T-helper 17 cell (primary cell): Measurements from ENCODE around the gene LPP. TPM values are rescaled to one million over a fixed set of nuclear protein-coding genes. Genes with fewer than 3 reads are reported as not detected.

ENCODE experiments used
- ATAC-seq: fragments of 150-1000 bp; cut with Tn5 transposase; 2 replicates; pipeline ENCODE4 v1.10.0; 2021; ENCODE audit warnings: mild to moderate bottlenecking, moderate library complexity
- DNase-seq, 3 donors: peaks; one replicate each; pipeline versions ENCODE4 v3.0.0 to v3.0.0-alpha.2; 2020 to 2021
- H3K9me3 ChIP-seq: one replicate; pipeline ENCODE4 v1.7.0; 2013; ENCODE audit warnings: low read length, mild to moderate bottlenecking; ENCODE audit not compliant: control insufficient read depth, poor library complexity, severe bottlenecking
- H3K27ac Mint-ChIP-seq: one replicate; pipeline ENCODE4 v1.8.0; 2022; ENCODE audit warnings: mild to moderate bottlenecking, moderate library complexity, mixed read lengths
- H3K27me3 Mint-ChIP-seq: one replicate; pipeline ENCODE4 v1.8.0; 2022; ENCODE audit warnings: mixed read lengths
- H3K36me3 Mint-ChIP-seq: one replicate; pipeline ENCODE4 v1.8.0; 2022; ENCODE audit warnings: low read depth, mixed read lengths
- H3K4me1 Mint-ChIP-seq: one replicate; pipeline ENCODE4 v1.8.0; 2022; ENCODE audit warnings: mild to moderate bottlenecking, mixed read lengths
- H3K4me3 Mint-ChIP-seq: one replicate; pipeline ENCODE4 v1.8.0; 2022; ENCODE audit warnings: mild to moderate bottlenecking, moderate library complexity, mixed read lengths
- total RNA-seq, 4 donors: library from RNA in 2 of 4; stranded (reverse) in 2 of 4; gene quantifications; one replicate each; pipeline ENCODE4 v1.2.3 and lab custom pipeline; 2022 to 2026

The LPP gene
- total RNA-seq, 2 donors from 2014 or later: 81.0 to 94.2 TPM

DNA sequence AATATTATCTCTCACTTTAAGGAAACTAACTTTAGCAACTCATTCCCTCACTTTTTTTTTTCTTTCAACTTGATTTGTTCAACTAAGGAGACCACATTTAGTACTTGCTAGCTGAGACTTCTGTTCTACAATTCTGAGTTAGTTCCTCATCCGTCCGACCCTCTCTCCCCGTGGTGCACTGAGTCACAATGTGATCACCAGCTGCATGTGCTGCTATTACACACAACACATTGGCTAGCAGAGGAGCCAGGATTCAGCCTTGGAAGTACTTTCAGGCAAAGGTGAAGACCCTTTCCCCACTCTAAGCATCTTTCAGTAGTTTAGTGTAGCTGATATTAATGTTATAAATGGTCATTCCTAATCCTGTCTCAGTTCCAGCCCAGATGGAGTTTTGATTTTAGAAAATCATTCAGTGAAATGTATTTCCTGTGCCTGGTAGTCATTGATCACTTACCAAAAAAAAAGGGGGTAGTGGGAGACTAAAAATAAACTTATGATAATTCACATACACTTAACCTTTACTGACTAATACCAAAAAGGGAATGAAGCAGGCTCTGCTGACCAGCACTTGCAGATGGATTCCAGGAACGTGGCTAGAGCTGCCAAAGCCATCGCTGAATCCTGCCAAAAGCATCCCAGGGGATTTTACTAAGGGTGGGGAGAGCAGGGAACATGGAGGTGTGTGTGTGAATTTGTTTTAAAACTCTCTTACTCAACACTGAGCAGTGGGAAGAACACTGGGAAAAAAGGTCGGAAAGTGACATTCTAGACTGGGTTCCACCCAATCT, 424.8 kb downstream of the LPP start:
- H3K27ac Mint-ChIP-seq: peak overlapping the region; percentile 24
- ATAC-seq: no peak
- no peak overlapping the region for H3K4me3 Mint-ChIP-seq

GRCh38 chr3:188580223-188580622, 426.3 kb downstream of the LPP start:
- no peak for DNase-seq
- H3K4me3 Mint-ChIP-seq: no peak overlapping the region
- H3K27ac Mint-ChIP-seq: no peak overlapping the region
- no peaks in the 10 kb centered on the region for H3K36me3 Mint-ChIP-seq
- no peaks in the 10 kb centered on the region for H3K27me3 Mint-ChIP-seq
- H3K4me1 Mint-ChIP-seq: peaks cover 17% of the 10 kb centered on the region
- no peaks in the 10 kb centered on the region for H3K9me3 ChIP-seq
- no peak for ATAC-seq

More for the DNA sequence above, 424.8 kb downstream of the LPP start:
- no peaks in the 10 kb centered on the region for H3K27me3 Mint-ChIP-seq
- H3K36me3 Mint-ChIP-seq: no peaks in the 10 kb centered on the region
- DNase-seq: no peak
- H3K9me3 ChIP-seq: no peaks in the 10 kb centered on the region
- peaks cover 12% of the 10 kb centered on the region for H3K4me1 Mint-ChIP-seq

DNA sequence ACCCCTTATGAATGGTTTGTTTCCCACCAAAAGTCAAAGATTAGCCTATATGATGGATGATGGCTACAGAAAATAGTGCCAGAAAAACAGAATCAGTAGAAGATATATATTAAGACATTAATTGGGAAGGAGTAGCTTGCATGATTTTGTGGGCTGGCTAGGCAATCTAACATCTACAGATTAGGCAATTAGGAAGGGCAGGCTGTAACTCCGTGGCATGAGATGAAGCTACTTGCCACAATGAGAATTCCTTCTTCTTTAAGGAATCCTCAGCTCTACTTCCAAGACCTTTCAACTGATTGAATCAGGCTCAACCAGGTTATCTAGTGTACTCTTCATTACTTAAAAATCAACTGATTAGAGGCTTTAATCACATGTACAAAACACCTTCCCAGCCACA, 426.7 kb downstream of the LPP start:
- Mint-ChIP-seq H3K4me3 (no peak overlapping the region), H3K27me3 (no peaks in the 10 kb centered on the region), H3K4me1 (peaks cover 18% of the 10 kb centered on the region), H3K27ac (no peak overlapping the region), H3K36me3 (no peaks in the 10 kb centered on the region)
- no peaks in the 10 kb centered on the region for H3K9me3 ChIP-seq
- DNase-seq (no peak), ATAC-seq (no peak)

DNA sequence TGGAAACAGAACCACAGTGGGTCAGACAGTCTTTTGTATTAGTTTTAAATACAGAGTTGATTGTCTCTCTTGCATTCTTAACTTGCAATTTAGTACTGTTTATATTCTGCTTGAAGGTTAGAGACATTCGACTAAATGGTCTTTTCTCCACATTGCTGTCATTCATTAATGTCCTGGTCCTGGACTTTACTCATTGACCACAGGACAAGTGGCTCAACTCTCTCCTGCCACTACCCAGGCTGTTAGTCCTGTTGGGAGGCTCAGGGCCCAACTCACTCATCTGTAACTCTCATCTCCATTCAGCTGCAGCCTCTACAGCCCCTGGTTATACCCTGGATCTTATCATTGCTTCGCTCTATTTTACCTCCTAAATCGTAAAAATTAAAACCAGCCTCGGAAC, 427.4 kb downstream of the LPP start:
- Mint-ChIP-seq H3K36me3 (no peaks in the 10 kb centered on the region), H3K27me3 (no peaks in the 10 kb centered on the region)

GRCh38 chr3:188581792-188582191, 427.8 kb downstream of the LPP start:
- no peaks in the 10 kb centered on the region for H3K36me3 Mint-ChIP-seq
- no peak overlapping the region for H3K27ac Mint-ChIP-seq
- H3K9me3 ChIP-seq: no peaks in the 10 kb centered on the region
- no peak overlapping the region for H3K4me3 Mint-ChIP-seq
- ATAC-seq (no peak), DNase-seq (no peak)
- peaks cover 18% of the 10 kb centered on the region for H3K4me1 Mint-ChIP-seq
- H3K27me3 Mint-ChIP-seq: no peaks in the 10 kb centered on the region

More for the DNA sequence above, 427.4 kb downstream of the LPP start:
- DNase-seq (no peak), ATAC-seq (no peak)
- Mint-ChIP-seq H3K4me3 (no peak overlapping the region), H3K4me1 (peaks cover 18% of the 10 kb centered on the region), H3K27ac (no peak overlapping the region)
- no peaks in the 10 kb centered on the region for H3K9me3 ChIP-seq

DNA sequence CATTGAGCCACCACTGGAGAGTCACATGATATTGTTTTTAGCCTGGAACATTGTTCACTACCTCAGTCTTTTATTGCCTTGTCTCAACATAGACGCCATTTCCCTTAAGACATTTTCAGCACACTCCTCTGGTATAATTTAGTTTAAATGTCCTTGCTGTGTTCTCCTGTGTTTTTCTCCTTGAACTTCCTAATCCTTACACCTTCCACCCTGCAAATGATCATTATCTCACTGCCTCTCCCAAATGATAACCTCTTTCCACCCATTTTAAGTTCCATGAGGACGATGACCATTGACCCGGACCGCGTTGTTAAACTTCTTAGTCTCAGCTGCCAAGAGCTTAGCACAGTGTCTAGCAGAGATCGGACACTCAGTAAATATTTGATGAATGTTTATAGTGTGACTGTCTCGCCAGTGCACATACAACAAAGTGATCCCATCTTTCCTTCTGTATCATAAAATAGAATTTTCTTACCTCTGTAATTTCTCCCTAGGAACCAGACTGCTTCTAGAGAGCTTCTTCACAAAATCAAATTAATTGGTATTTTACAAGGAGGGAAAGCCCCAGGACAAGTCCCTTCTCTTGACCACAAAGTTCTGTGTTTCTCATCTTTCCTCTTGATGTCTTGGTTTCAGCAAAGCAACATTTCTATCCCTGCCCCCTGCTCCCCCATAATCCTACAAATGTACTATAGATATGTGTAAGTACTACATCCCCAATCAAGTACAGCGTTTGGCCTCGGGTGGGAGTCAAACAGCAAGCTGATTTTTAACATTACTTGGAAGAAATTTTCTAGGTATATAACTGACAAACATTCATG, 429.6 kb downstream of the LPP start:
- H3K9me3 ChIP-seq: no peaks in the 10 kb centered on the region
- ATAC-seq (peak; percentile 50), DNase-seq (no peak)
- Mint-ChIP-seq H3K4me3 (no peak overlapping the region), H3K36me3 (no peaks in the 10 kb centered on the region), H3K27ac (peak overlapping the region; percentile 77), H3K4me1 (peaks cover 19% of the 10 kb centered on the region), H3K27me3 (no peaks in the 10 kb centered on the region)

GRCh38 chr3:188584162-188584529, 430.2 kb downstream of the LPP start:
- DNase-seq (no peak), ATAC-seq (no peak)
- H3K9me3 ChIP-seq: no peaks in the 10 kb centered on the region
- Mint-ChIP-seq H3K4me1 (peaks cover 13% of the 10 kb centered on the region), H3K27ac (peak overlapping the region; percentile 77), H3K4me3 (no peak overlapping the region), H3K36me3 (no peaks in the 10 kb centered on the region), H3K27me3 (no peaks in the 10 kb centered on the region)

DNA sequence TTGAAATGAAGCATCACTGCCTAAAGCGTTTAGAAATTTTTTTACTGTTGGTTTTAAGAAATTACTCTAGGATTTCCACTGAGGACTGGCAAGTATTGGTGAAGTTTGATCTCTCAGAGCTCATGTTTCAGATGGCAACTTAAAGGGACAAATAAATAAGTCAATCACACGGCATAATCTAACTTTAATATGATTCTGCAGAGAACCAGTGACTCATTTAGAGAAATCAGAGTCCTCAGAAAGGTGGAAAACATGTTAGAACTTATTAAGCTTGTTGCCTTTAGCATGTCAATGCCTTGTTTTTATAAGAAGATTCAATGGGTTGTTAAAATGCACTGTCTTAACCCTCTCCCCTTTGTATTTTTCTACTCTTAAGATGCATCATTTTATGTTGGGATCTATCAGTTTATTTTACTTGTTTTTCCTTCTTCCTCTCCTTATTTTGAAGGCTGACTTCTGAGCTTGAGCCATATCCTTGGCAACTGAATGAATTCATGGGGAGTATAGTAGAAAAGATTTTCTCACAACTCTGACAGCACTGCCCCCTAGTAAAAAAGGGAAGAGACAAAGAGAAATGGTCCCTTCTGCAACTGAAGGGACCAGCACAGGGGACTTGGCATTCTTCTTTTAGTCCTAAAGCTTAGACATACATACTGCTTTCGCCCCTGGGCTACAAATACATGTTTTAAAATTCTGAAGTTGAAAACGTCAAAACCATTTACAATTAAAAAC, 431.2 kb downstream of the LPP start:
- H3K27ac Mint-ChIP-seq: peak overlapping the region; percentile 77
- peaks cover 13% of the 10 kb centered on the region for H3K4me1 Mint-ChIP-seq
- no peaks in the 10 kb centered on the region for H3K36me3 Mint-ChIP-seq
- H3K27me3 Mint-ChIP-seq: no peaks in the 10 kb centered on the region
- H3K9me3 ChIP-seq: no peaks in the 10 kb centered on the region
- no peak for ATAC-seq
- no peak overlapping the region for H3K4me3 Mint-ChIP-seq
- no peak for DNase-seq

- no peak for ATAC-seq
- no peaks in the 10 kb centered on the region for H3K9me3 ChIP-seq
- DNase-seq: no peak
- Mint-ChIP-seq H3K27me3 (no peaks in the 10 kb centered on the region), H3K4me3 (no peak overlapping the region), H3K4me1 (peaks cover 10% of the 10 kb centered on the region), H3K27ac (no peak overlapping the region), H3K36me3 (no peaks in the 10 kb centered on the region)
These were observed 435.1 kb downstream of the LPP start for GRCh38 chr3:188589071-188589470.

DNA sequence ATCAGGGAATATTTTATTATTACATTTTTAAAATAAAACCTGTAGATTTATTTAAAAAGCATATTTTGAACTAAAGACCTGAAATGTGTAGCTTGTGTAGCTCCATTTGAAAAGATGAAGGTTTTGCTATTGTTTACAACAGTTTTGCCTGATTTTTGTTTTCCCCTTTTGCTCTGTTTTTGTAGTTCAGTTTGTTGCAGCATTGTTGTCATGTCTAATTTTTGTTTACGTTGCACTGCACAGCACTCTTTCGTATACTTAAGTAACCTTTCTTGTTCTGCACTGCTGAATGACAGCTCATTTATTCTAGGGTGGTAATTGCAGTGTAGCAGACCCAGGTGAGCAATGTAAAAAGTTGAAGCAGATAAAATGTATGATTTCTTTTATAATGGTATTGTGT, 435.8 kb downstream of the LPP start:
- H3K27ac Mint-ChIP-seq: no peak overlapping the region
- peaks cover 6% of the 10 kb centered on the region for H3K4me1 Mint-ChIP-seq
- ATAC-seq: no peak
- no peak overlapping the region for H3K4me3 Mint-ChIP-seq
- H3K27me3 Mint-ChIP-seq: no peaks in the 10 kb centered on the region
- DNase-seq: no peak
- no peaks in the 10 kb centered on the region for H3K36me3 Mint-ChIP-seq
- no peaks in the 10 kb centered on the region for H3K9me3 ChIP-seq

- Mint-ChIP-seq H3K27me3 (no peaks in the 10 kb centered on the region), H3K27ac (no peak overlapping the region), H3K4me1 (peaks cover 2% of the 10 kb centered on the region), H3K4me3 (no peak overlapping the region), H3K36me3 (no peaks in the 10 kb centered on the region)
- no peaks in the 10 kb centered on the region for H3K9me3 ChIP-seq
- DNase-seq (no peak), ATAC-seq (no peak)
These were observed 436.6 kb downstream of the LPP start for GRCh38 chr3:188590557-188590956.

DNA sequence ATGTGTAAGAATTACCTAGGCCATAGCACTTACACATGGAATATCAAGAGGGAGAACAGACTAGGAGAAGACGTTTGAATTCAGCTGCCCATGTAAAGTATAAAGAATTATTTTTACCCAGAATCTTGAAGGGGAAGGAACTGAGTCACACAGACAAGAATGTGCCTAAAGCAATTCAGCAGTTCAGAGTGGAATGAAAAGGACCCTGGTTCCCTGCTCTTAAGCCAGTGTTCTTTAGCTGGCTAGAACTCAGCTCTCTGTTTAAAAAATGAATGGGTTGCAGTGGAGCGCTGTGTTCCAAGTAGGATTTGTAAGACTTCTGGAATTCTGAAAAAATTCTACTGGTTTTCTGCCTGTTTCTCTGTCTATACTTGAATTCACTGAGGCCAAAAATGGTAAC, 440.2 kb downstream of the LPP start:
- ATAC-seq (no peak), DNase-seq (no peak)
- no peak overlapping the region for H3K4me3 Mint-ChIP-seq
- no peak overlapping the region for H3K27ac Mint-ChIP-seq
- H3K27me3 Mint-ChIP-seq: no peaks in the 10 kb centered on the region
- no peaks in the 10 kb centered on the region for H3K36me3 Mint-ChIP-seq
- H3K9me3 ChIP-seq: no peaks in the 10 kb centered on the region
- no peaks in the 10 kb centered on the region for H3K4me1 Mint-ChIP-seq

GRCh38 chr3:188595890-188596376, 442.0 kb downstream of the LPP start:
- Mint-ChIP-seq H3K4me3 (no peak overlapping the region), H3K27me3 (no peaks in the 10 kb centered on the region), H3K36me3 (no peaks in the 10 kb centered on the region), H3K27ac (no peak overlapping the region), H3K4me1 (no peaks in the 10 kb centered on the region)
- DNase-seq (no peak), ATAC-seq (no peak)
- no peaks in the 10 kb centered on the region for H3K9me3 ChIP-seq
